Prostate gland (tissue), 2 donors: ENCODE results near the gene TMEM240.
"Not testable (repeated sequence)": the region's sequence is repeated elsewhere in the genome, so short reads cannot be mapped to it uniquely, and the experiment has no call there.

Experiments
- CTCF ChIP-seq, 4 experiments: fragments of 200-600 bp in 2 of 4; fragments of 450-650 bp in 2 of 4; sonication (generic) in 2 of 4; IDR thresholded peaks; 1 replicate in 3 of 4; 2 replicates in 1 of 4; pipeline ENCODE4 v1.5.1; 2016 to 2019; ENCODE audit warnings: antibody characterized with exemption in 4 of 4, mild to moderate bottlenecking in 2 of 4, moderate library complexity in 2 of 4
- POLR2AphosphoS5 ChIP-seq: sonication (generic); formaldehyde crosslinking; IDR thresholded peaks from one replicate; pipeline ENCODE4 v1.6.1; 2017; ENCODE audit warnings: antibody characterized with exemption

GRCh38 chr1:1485755-1486317 lies 54.6 kb downstream of the TMEM240 start:
- TF ChIP-seq CTCF (IDR thresholded peaks at IDR 0.05); POLR2AphosphoS5: not testable (repeated sequence)
